Fibroblast of mammary gland (primary cell): Measurements from ENCODE around the gene CHI3L2.
"Not testable (repeated sequence)": the region's sequence is repeated elsewhere in the genome, so short reads cannot be mapped to it uniquely, and the experiment has no call there.

Experiments used
- DNase-seq: peaks from one replicate; pipeline ENCODE4 v3.0.0-alpha.2; 2010; ENCODE audit warnings: low read depth
- H3K4me3 ChIP-seq: 2 replicates; pipeline ENCODE4 v1.5.1; 2011; ENCODE audit warnings: low read depth, mild to moderate bottlenecking, low read length, moderate library complexity; ENCODE audit not compliant: control insufficient read depth
- CTCF ChIP-seq: conservative IDR thresholded peaks from 2 replicates; pipeline ENCODE4 v1.5.1; 2011; ENCODE audit warnings: low read depth, low read length, inconsistent platforms; ENCODE audit not compliant: control insufficient read depth, insufficient read depth

The CHI3L2 gene

GRCh38 chr1:111209622-111210021 lies 17.9 kb upstream of the CHI3L2 start:
- no peak overlapping the region for H3K4me3 ChIP-seq
- TF ChIP-seq CTCF, result no peak
- no peak for DNase-seq

- no peak for DNase-seq
- TF ChIP-seq CTCF, result no peak
- H3K4me3 ChIP-seq, result no peak overlapping the region
Observed at GRCh38 chr1:111211921-111212320, 15.6 kb upstream of the CHI3L2 start.

- H3K4me3 ChIP-seq, result no peak overlapping the region
- DNase-seq, result no peak
- no peak for TF ChIP-seq CTCF
Observed at GRCh38 chr1:111212634-111213335, 14.7 kb upstream of the CHI3L2 start.

- H3K4me3 ChIP-seq, result no peak overlapping the region
- DNase-seq, result no peak
- no peak for TF ChIP-seq CTCF
Observed at GRCh38 chr1:111213412-111213811, 14.1 kb upstream of the CHI3L2 start.

- DNase-seq, result no peak
- no peak overlapping the region for H3K4me3 ChIP-seq
Observed at GRCh38 chr1:111214074-111214801, 13.3 kb upstream of the CHI3L2 start.

GRCh38 chr1:111214884-111215283 lies 12.6 kb upstream of the CHI3L2 start:
- TF ChIP-seq CTCF, result no peak
- DNase-seq, result no peak
- no peak overlapping the region for H3K4me3 ChIP-seq

More at GRCh38 chr1:111214074-111214801, 13.3 kb upstream of the CHI3L2 start:
- no peak for TF ChIP-seq CTCF

GRCh38 chr1:111215285-111215684 lies 12.2 kb upstream of the CHI3L2 start:
- H3K4me3 ChIP-seq, DNase-seq: not testable (repeated sequence)
